Fibroblast of lung (primary cell): ENCODE data around the gene GNB5. TPM values are rescaled to one million over a fixed set of nuclear protein-coding genes. Genes with fewer than 3 reads are reported as not detected.

Experiments used
- DNase-seq, 2 donors: peaks; one replicate each; pipeline versions ENCODE4 v3.0.0 to v3.0.0-alpha.2; 2010; ENCODE audit warnings: low read depth in 2 of 2
- H2AFZ ChIP-seq: 2 replicates; pipeline ENCODE4 v1.5.1; 2012; ENCODE audit warnings: low read length, control low read depth, inconsistent platforms
- H3K27ac ChIP-seq: 2 replicates; pipeline ENCODE4 v1.5.1; 2011; ENCODE audit warnings: low read length, control low read depth; ENCODE audit not compliant: insufficient read depth
- H3K27me3 ChIP-seq: 2 replicates; pipeline ENCODE4 v1.5.1; 2011; ENCODE audit warnings: mild to moderate bottlenecking, low read length; ENCODE audit not compliant: control insufficient read depth, insufficient read depth
- H3K36me3 ChIP-seq: 2 replicates; pipeline ENCODE4 v1.5.1; 2011; ENCODE audit warnings: low read length; ENCODE audit not compliant: control insufficient read depth, insufficient read depth
- H3K4me1 ChIP-seq: 2 replicates; pipeline ENCODE4 v1.5.1; 2011; ENCODE audit warnings: low read length; ENCODE audit not compliant: control insufficient read depth, insufficient read depth; ENCODE audit errors: extremely low read depth
- H3K4me2 ChIP-seq: 2 replicates; pipeline ENCODE4 v1.5.1; 2011; ENCODE audit warnings: low read length, control low read depth; ENCODE audit not compliant: insufficient read depth; ENCODE audit errors: extremely low read depth
- H3K4me3 ChIP-seq, 4 experiments: fragments of 200-600 bp in 1 of 4; sonication (generic) in 1 of 4; replicated peaks in 1 of 4; 2 replicates each; pipeline ENCODE4 v1.5.1; 2011 to 2016; ENCODE audit warnings: low read length in 4 of 4, low read depth in 3 of 4, mild to moderate bottlenecking in 3 of 4, control low read depth in 2 of 4, inconsistent platforms in 1 of 4, mixed read lengths in 1 of 4; ENCODE audit not compliant: insufficient read depth in 1 of 4; ENCODE audit errors: control extremely low read depth in 1 of 4
- H3K79me2 ChIP-seq: 2 replicates; pipeline ENCODE4 v1.5.1; 2012; ENCODE audit warnings: mild to moderate bottlenecking, low read length, inconsistent platforms; ENCODE audit not compliant: control insufficient read depth, insufficient read depth
- H3K9ac ChIP-seq: 2 replicates; pipeline ENCODE4 v1.5.1; 2011; ENCODE audit warnings: mild to moderate bottlenecking, low read length, control low read depth; ENCODE audit not compliant: insufficient read depth
- H3K9me3 ChIP-seq: 2 replicates; pipeline ENCODE4 v1.5.1; 2012; ENCODE audit warnings: low read depth, low read length; ENCODE audit not compliant: control insufficient read depth, insufficient read depth
- H4K20me1 ChIP-seq: 2 replicates; pipeline ENCODE4 v1.5.1; 2011; ENCODE audit warnings: low read length; ENCODE audit not compliant: control insufficient read depth, insufficient read depth; ENCODE audit errors: extremely low read depth
- CTCF ChIP-seq, 2 donors: IDR thresholded peaks in 1 of 2; conservative IDR thresholded peaks in 1 of 2; 1 replicate in 1 of 2; 2 replicates in 1 of 2; pipeline ENCODE4 v1.5.1; 2011 to 2012; ENCODE audit warnings: low read length in 2 of 2, control low read depth in 1 of 2, inconsistent platforms in 1 of 2, low read depth in 1 of 2, mild to moderate bottlenecking in 1 of 2
- EZH2 ChIP-seq: IDR thresholded peaks from 2 replicates; pipeline ENCODE4 v1.5.1; 2012; ENCODE audit warnings: low read length, control low read depth, mild to moderate bottlenecking; ENCODE audit errors: missing control alignments
- polyA plus RNA-seq, 2 donors: library from polyadenylated mRNA; depleted of rRNA in 1 of 2; stranded (reverse) in 1 of 2; unstranded in 1 of 2; fragments of >200 nt; gene quantifications; 2 replicates each; pipeline ENCODE4 v1.2.1, GENCODE V29; 2011 to 2012; ENCODE audit warnings: missing spikeins in 1 of 2
- total RNA-seq: library from RNA; depleted of rRNA; stranded (reverse); fragments of >200 nt; gene quantifications from 2 replicates; pipeline ENCODE4 v1.2.1, GENCODE V29; 2014

Gene GNB5
- total and polyA plus RNA-seq, 2 donors (not counting 1 experiment from before 2014, with no cell fraction given): 44.0 to 52.2 TPM

GRCh38 chr15:52103217-52104207 is 87.7 kb downstream of the GNB5 start:
- peak overlapping the region; percentile 26 for H3K4me2 ChIP-seq

GRCh38 chr15:52102463-52102862 is 88.7 kb downstream of the GNB5 start:
- H4K20me1 ChIP-seq: no peaks in the 10 kb centered on the region
- DNase-seq: peak; percentile 85 to 93

More at GRCh38 chr15:52103217-52104207, 87.7 kb downstream of the GNB5 start:
- peak; percentile 95 to 97 for DNase-seq
- TF ChIP-seq EZH2: no peak
- no peak for TF ChIP-seq CTCF (conservative IDR thresholded peaks at IDR 0.05 in 1 of 2, IDR thresholded peaks at IDR 0.05 in 1 of 2; ENCODE audit: low read depth in 1 of 2, low read length in 2 of 2)
- Histone ChIP-seq H3K79me2 (no peaks in the 10 kb centered on the region), H3K4me1 (peaks cover 14% of the 10 kb centered on the region), H3K9ac (no peak overlapping the region), H3K27ac (peak overlapping the region; percentile 68), H3K27me3 (no peaks in the 10 kb centered on the region), H3K36me3 (no peaks in the 10 kb centered on the region), H4K20me1 (no peaks in the 10 kb centered on the region), H3K4me3 (peak overlapping the region in 1 of 4 experiments; percentile 3), H3K9me3 (no peaks in the 10 kb centered on the region), H2AFZ (no peak overlapping the region)

GRCh38 chr15:52101542-52102323 is 89.5 kb downstream of the GNB5 start:
- Histone ChIP-seq H3K9ac (no peak overlapping the region), H3K4me1 (peaks cover 14% of the 10 kb centered on the region), H3K4me2 (no peak overlapping the region), H4K20me1 (no peaks in the 10 kb centered on the region), H3K36me3 (no peaks in the 10 kb centered on the region), H3K79me2 (no peaks in the 10 kb centered on the region), H3K27ac (peak overlapping the region; percentile 27), H3K9me3 (no peaks in the 10 kb centered on the region), H3K4me3 (no peak overlapping the region), H3K27me3 (no peaks in the 10 kb centered on the region), H2AFZ (no peak overlapping the region)
- DNase-seq: no peak
- TF ChIP-seq CTCF (conservative IDR thresholded peaks at IDR 0.05 in 1 of 2, IDR thresholded peaks at IDR 0.05 in 1 of 2; ENCODE audit: low read depth in 1 of 2, low read length in 2 of 2): no peak
- TF ChIP-seq EZH2: no peak

More at GRCh38 chr15:52102463-52102862, 88.7 kb downstream of the GNB5 start:
- Histone ChIP-seq H3K27ac (peak overlapping the region; percentile 27), H3K36me3 (no peaks in the 10 kb centered on the region), H3K4me2 (no peak overlapping the region), H3K27me3 (no peaks in the 10 kb centered on the region), H2AFZ (no peak overlapping the region), H3K4me1 (peaks cover 14% of the 10 kb centered on the region), H3K4me3 (no peak overlapping the region), H3K9ac (no peak overlapping the region), H3K9me3 (no peaks in the 10 kb centered on the region), H3K79me2 (no peaks in the 10 kb centered on the region)
- TF ChIP-seq EZH2: no peak
